RWPE1 (cell line): ENCODE measurements around the gene CNKSR3.

Experiments
- CTCF ChIA-PET: fragments of 350-600 bp; sonication (Branson Sonifier 250); formaldehyde crosslinking; extraction: SDS; loops from one replicate; lab custom pipeline; 2021; lab: Yijun Ruan, JAX
- POLR2A ChIA-PET: fragments of 400-600 bp; formaldehyde crosslinking; extraction: SDS; loops from one replicate; lab custom pipeline; 2020; ENCODE audit warnings: antibody characterized with exemption; ENCODE audit not compliant: low non-redundant PET; lab: Yijun Ruan, JAX
- DNase-seq: peaks from one replicate; pipeline ENCODE4 v3.0.0; 2012; ENCODE audit warnings: low spot score
- H3K27ac ChIP-seq: fragments of 450-650 bp; 2 replicates; pipeline ENCODE4 v1.5.1; 2017
- CTCF ChIP-seq: fragments of 450-650 bp; conservative IDR thresholded peaks from 2 replicates; pipeline ENCODE4 v1.5.1; 2017; ENCODE audit warnings: low read depth, mild to moderate bottlenecking

CNKSR3 gene

GRCh38 chr6:154478701-154479060 is 31.8 kb downstream of the CNKSR3 start:
- CTCF ChIA-PET: interaction anchor here (0.7 kb wide), 1 partner anchor 12 kb away, joined by 3 read pairs; no protein-coding TSS in a partner anchor

GRCh38 chr6:154478021-154478700 is 32.3 kb downstream of the CNKSR3 start:
- H3K27ac ChIP-seq: no peak overlapping the region
- TF ChIP-seq CTCF: no peak
- DNase-seq: no peak
- ChIA-PET CTCF (interaction anchor here (0.7 kb wide), 1 partner anchor 12 kb away, joined by 3 read pairs; no protein-coding TSS in a partner anchor), POLR2A (interaction anchor here (0.7 kb wide), 1 partner anchor 17 kb away, joined by 3 read pairs; no protein-coding TSS in a partner anchor)

More at GRCh38 chr6:154478701-154479060, 31.8 kb downstream of the CNKSR3 start:
- H3K27ac ChIP-seq: no peak overlapping the region
- TF ChIP-seq CTCF: no peak
- no peak for DNase-seq
- POLR2A ChIA-PET: interaction anchor here (0.7 kb wide), 1 partner anchor 16 kb away, joined by 3 read pairs; no protein-coding TSS in a partner anchor

GRCh38 chr6:154476494-154476893 is 34.0 kb downstream of the CNKSR3 start:
- POLR2A ChIA-PET: interaction anchor here (0.7 kb wide), 1 partner anchor 42 kb away, joined by 3 read pairs; no protein-coding TSS in a partner anchor
- CTCF ChIA-PET: no interaction called here
- no peak overlapping the region for H3K27ac ChIP-seq
- TF ChIP-seq CTCF: no peak
- no peak for DNase-seq

- H3K27ac ChIP-seq: no peak overlapping the region
- TF ChIP-seq CTCF: no peak
- ChIA-PET POLR2A (no interaction called here), CTCF (no interaction called here)
- DNase-seq: peak; percentile 29
Observed at GRCh38 chr6:154474648-154475428, 35.6 kb downstream of the CNKSR3 start.

- no peak overlapping the region for H3K27ac ChIP-seq
- POLR2A ChIA-PET: no interaction called here
- no peak for DNase-seq
- CTCF ChIA-PET: interaction anchor here (0.6 kb wide), 1 partner anchor 313 kb away, joined by 3 read pairs; no protein-coding TSS in a partner anchor
- TF ChIP-seq CTCF: no peak
Observed at GRCh38 chr6:154473324-154473723, 37.2 kb downstream of the CNKSR3 start.

GRCh38 chr6:154471609-154472362 is 38.7 kb downstream of the CNKSR3 start:
- no peak overlapping the region for H3K27ac ChIP-seq
- POLR2A ChIA-PET: no interaction called here
- TF ChIP-seq CTCF: no peak
- DNase-seq: no peak
- CTCF ChIA-PET: interaction anchor here (0.7 kb wide), 1 partner anchor 20 kb away, joined by 3 read pairs; no protein-coding TSS in a partner anchor
